GM12872 (cell line): ENCODE measurements around the gene ITGB6.

ENCODE experiments used
- CTCF ChIP-seq: IDR thresholded peaks from 3 replicates; pipeline ENCODE4 v1.5.1; 2011; ENCODE audit warnings: low read depth, mild to moderate bottlenecking, low read length, moderate library complexity; ENCODE audit not compliant: insufficient read depth

Gene ITGB6

GRCh38 chr2:160109939-160110673, 90.0 kb downstream of the ITGB6 start:
- TF ChIP-seq CTCF: peak; percentile 74

GRCh38 chr2:160109243-160109642, 90.8 kb downstream of the ITGB6 start:
- no peak for TF ChIP-seq CTCF

GRCh38 chr2:160108646-160109045, 91.4 kb downstream of the ITGB6 start:
- TF ChIP-seq CTCF: no peak

- no peak for TF ChIP-seq CTCF
Measured at GRCh38 chr2:160105366-160105765, 94.7 kb downstream of the ITGB6 start.

- TF ChIP-seq CTCF: no peak
Measured at GRCh38 chr2:160104115-160104514, 96.0 kb downstream of the ITGB6 start.

- no peak for TF ChIP-seq CTCF
Measured at GRCh38 chr2:160097326-160097725, 102.7 kb downstream of the ITGB6 start.

GRCh38 chr2:160096409-160096808, 103.7 kb downstream of the ITGB6 start:
- TF ChIP-seq CTCF: no peak
